K562 (cell line): ENCODE data around the gene MEGF11. TPM values are rescaled to one million over a fixed set of nuclear protein-coding genes. Genes with fewer than 3 reads are reported as not detected.

Source experiments
- ERF ChIP-seq: fragments of 450-650 bp; formaldehyde crosslinking; IDR thresholded peaks from 2 replicates; pipeline ENCODE4 v1.4.0; 2020; ENCODE audit warnings: mild to moderate bottlenecking, mixed read lengths
- HIVEP1 ChIP-seq: fragments of 250-450 bp; sonication (Bioruptor Pico); IDR thresholded peaks from 2 replicates; pipeline ENCODE4 v1.4.0; 2020; ENCODE audit warnings: mild to moderate bottlenecking
- IRF2 ChIP-seq: sonication (generic); formaldehyde crosslinking; IDR thresholded peaks from 2 replicates; pipeline ENCODE4 v1.8.1; 2022; ENCODE audit warnings: mild to moderate bottlenecking, missing genetic modification reagents
- JUNB ChIP-seq: fragments of 450-650 bp; formaldehyde crosslinking; conservative IDR thresholded peaks from 2 replicates; pipeline ENCODE4 v1.4.0; 2020; ENCODE audit warnings: mild to moderate bottlenecking
- KLF6 ChIP-seq: fragments of 250-450 bp; sonication (Bioruptor Pico); IDR thresholded peaks from 2 replicates; pipeline ENCODE4 v1.4.0; 2020; ENCODE audit warnings: mild to moderate bottlenecking, moderate library complexity, borderline replicate concordance
- MEF2D ChIP-seq: conservative IDR thresholded peaks from 2 replicates; pipeline ENCODE4 v1.6.1; 2016; ENCODE audit warnings: low read depth, missing genetic modification characterization, missing compliant biosample characterization
- MYBL2 ChIP-seq, 2 experiments: fragments of 450-650 bp in 1 of 2; sonication (generic) in 1 of 2; formaldehyde crosslinking in 1 of 2; IDR thresholded peaks; 2 replicates each; pipeline versions ENCODE4 v1.6.1 to v1.8.1; 2017 to 2022; ENCODE audit warnings: borderline replicate concordance in 1 of 2, inconsistent platforms in 1 of 2, low read depth in 1 of 2, mild to moderate bottlenecking in 1 of 2, missing genetic modification reagents in 1 of 2, moderate library complexity in 1 of 2
- NCOA4 ChIP-seq: fragments of 450-650 bp; IDR thresholded peaks from 2 replicates; pipeline ENCODE4 v1.6.1; 2018; ENCODE audit warnings: mild to moderate bottlenecking; ENCODE audit not compliant: partially characterized antibody
- NONO ChIP-seq, 2 experiments: fragments of 200-400 bp in 1 of 2; fragments of 450-650 bp in 1 of 2; formaldehyde crosslinking in 1 of 2; IDR thresholded peaks; 2 replicates each; pipeline ENCODE4 v1.6.1; 2017; ENCODE audit warnings: low read depth in 2 of 2, mild to moderate bottlenecking in 2 of 2, moderate library complexity in 2 of 2, low read length in 1 of 2
- RAD51 ChIP-seq: fragments of 450-650 bp; IDR thresholded peaks from 2 replicates; pipeline ENCODE4 v1.7.1; 2016; ENCODE audit warnings: low read depth, mild to moderate bottlenecking, borderline replicate concordance
- RBM25 ChIP-seq: fragments of 200-400 bp; formaldehyde crosslinking; IDR thresholded peaks from 2 replicates; pipeline ENCODE4 v1.6.1; 2018; ENCODE audit warnings: low read length, low read depth, moderate library complexity; ENCODE audit not compliant: severe bottlenecking
- RBM39 ChIP-seq: fragments of 200-400 bp; formaldehyde crosslinking; optimal IDR thresholded peaks from 2 replicates; pipeline ENCODE3; 2018; ENCODE audit warnings: low read depth, low read length
- SFPQ ChIP-seq: fragments of 200-400 bp; formaldehyde crosslinking; IDR thresholded peaks from 2 replicates; pipeline ENCODE4 v1.6.1; 2017; ENCODE audit warnings: mild to moderate bottlenecking, low read depth, low read length, moderate library complexity
- SMAD3 ChIP-seq: fragments of 450-650 bp; formaldehyde crosslinking; conservative IDR thresholded peaks from 2 replicates; pipeline ENCODE4 v1.4.0; 2020; ENCODE audit warnings: mild to moderate bottlenecking
- YY1 ChIP-seq, 3 experiments: IDR thresholded peaks; 2 replicates each; pipeline ENCODE4 v1.6.1; 2011; ENCODE audit warnings: low read length in 2 of 3, mild to moderate bottlenecking in 2 of 3, moderate library complexity in 2 of 3, borderline replicate concordance in 1 of 3, control low read depth in 1 of 3, low read depth in 1 of 3; ENCODE audit not compliant: insufficient read depth in 3 of 3, insufficient replicate concordance in 2 of 3, control insufficient read depth in 1 of 3, insufficient read length in 1 of 3; ENCODE audit errors: extremely low read depth in 1 of 3
- ZNF445 ChIP-seq: fragments of 250-450 bp; sonication (Bioruptor Pico); IDR thresholded peaks from 2 replicates; pipeline ENCODE4 v1.4.0; 2020; ENCODE audit warnings: low read depth, mild to moderate bottlenecking, moderate library complexity
- ZNF696 ChIP-seq: fragments of 250-450 bp; sonication (Bioruptor Pico); conservative IDR thresholded peaks from 2 replicates; pipeline ENCODE4 v1.4.0; 2020; ENCODE audit warnings: mild to moderate bottlenecking, moderate library complexity
- polyA plus RNA-seq, 8 experiments: library from polyadenylated mRNA; depleted of rRNA in 4 of 8; stranded (reverse) in 5 of 8; unstranded in 3 of 8; fragments of >200 nt; fragmentation: Nextera tagmentation in 2 of 8; fragmentation: Illumina TruSeq in 1 of 8; extraction: Ambion mirVana in 2 of 8; extraction: Trizol in 1 of 8; gene quantifications; 2 replicates each; pipeline versions ENCODE4 v1.2.1 to v1.2.3, GENCODE V29; 2011 to 2014; ENCODE audit warnings: inconsistent platforms in 1 of 8, missing spikeins in 1 of 8
- total RNA-seq, 7 experiments: library from RNA; depleted of rRNA in 6 of 7; stranded (reverse); fragments of >200 nt in 6 of 7; fragmentation: Illumina TruSeq in 2 of 7; extraction: Trizol in 2 of 7; gene quantifications; 2 replicates each; pipeline versions ENCODE4 v1.2.1 to v1.2.3, GENCODE V29; 2011 to 2021; ENCODE audit warnings: low replicate concordance in 1 of 7
- TF ChIP-seq, protein P1 (sequence below): IDR thresholded peaks from 2 replicates; pipeline ENCODE4 v1.6.1; 2011; ENCODE audit not compliant: insufficient read length; ENCODE audit errors: extremely low read depth
- TF ChIP-seq, protein P2 (sequence below): fragments of 450-650 bp; IDR thresholded peaks from 2 replicates; pipeline ENCODE4 v1.6.1; 2017; ENCODE audit warnings: antibody characterized with exemption, mild to moderate bottlenecking

The MEGF11 gene
- total and polyA plus RNA-seq, 9 of the 15 experiments (the other 6 are each of a cell fraction or from before 2014, with no cell fraction given): 0.06 to 0.23 (median 0.20) TPM; not detected in 6

DNA sequence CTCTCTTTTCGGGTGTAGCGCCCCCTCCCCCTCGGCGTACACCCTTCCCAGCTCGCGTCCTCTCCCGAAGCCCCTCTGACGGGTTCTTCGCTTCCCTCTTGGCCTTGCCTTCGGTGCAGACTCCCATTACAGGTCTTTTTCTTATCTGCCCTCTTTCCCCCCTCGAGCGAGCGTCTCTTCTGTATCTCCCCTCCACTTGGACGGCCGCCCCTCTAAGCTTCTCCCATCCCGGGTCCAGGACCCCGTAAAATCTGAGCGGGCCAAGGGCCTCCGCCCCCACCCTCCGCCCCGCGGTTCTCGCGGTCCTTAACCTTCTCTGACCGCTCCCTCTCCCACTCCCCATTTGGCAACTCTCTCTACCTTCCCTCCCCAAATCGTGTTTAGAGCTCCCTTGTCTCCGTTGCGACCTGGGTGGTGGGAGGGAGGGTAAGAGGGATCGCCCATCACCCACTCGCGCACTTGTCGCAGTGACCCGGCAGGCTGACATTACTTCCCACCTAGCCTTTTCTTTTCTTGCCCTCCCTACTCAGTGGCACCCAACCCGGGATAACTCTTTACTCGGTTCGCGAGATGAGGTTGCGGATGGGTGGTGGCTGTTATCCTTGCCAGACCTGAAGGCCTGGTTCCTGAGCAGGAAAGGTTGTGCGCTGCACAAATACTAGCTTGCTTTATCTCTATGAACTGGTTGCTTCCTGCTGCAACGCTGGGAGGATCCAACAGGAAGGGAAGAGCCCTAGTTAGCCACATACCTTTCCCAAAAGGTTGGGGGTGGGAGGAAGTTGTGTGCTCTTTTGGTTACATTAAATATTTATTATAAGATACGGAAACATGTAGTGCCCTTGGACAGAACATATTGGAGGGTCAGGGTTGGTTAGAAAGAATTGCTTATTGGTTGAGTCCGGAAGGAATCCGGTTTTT is 383.3 kb downstream of the MEGF11 start (continued):
- TF ChIP-seq YY1 (IDR thresholded peaks at IDR 0.05; ENCODE audit: borderline replicate concordance in 1 of 3, control insufficient read depth in 1 of 3, extremely low read depth in 1 of 3, insufficient read depth in 3 of 3, insufficient read length in 1 of 3, insufficient replicate concordance in 2 of 3, low read depth in 1 of 3, low read length in 2 of 3): no peak
- no peak for TF ChIP-seq ZNF696
- TF ChIP-seq ZNF445 (CRISPR knock-in tag): no peak
- TF ChIP-seq NONO (IDR thresholded peaks at IDR 0.05; ENCODE audit: low read depth in 2 of 2, low read length in 1 of 2): no peak
- no peak for TF ChIP-seq IRF2 (CRISPR knock-in tag)
- no peak for TF ChIP-seq RBM25
- no peak for TF ChIP-seq SMAD3 (CRISPR knock-in tag)
- no peak for TF ChIP-seq MEF2D (tag)
- no peak for TF ChIP-seq MYBL2 (IDR thresholded peaks at IDR 0.05; ENCODE audit: low read depth)
- no peak for TF ChIP-seq MYBL2 (CRISPR knock-in tag; IDR thresholded peaks at IDR 0.05; ENCODE audit: borderline replicate concordance)
- TF ChIP-seq RAD51: no peak
- TF ChIP-seq, protein P1, sequence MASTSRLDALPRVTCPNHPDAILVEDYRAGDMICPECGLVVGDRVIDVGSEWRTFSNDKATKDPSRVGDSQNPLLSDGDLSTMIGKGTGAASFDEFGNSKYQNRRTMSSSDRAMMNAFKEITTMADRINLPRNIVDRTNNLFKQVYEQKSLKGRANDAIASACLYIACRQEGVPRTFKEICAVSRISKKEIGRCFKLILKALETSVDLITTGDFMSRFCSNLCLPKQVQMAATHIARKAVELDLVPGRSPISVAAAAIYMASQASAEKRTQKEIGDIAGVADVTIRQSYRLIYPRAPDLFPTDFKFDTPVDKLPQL: no peak
- no peak for TF ChIP-seq ERF (CRISPR knock-in tag)
- no peak for TF ChIP-seq RBM39
- TF ChIP-seq, protein P2, sequence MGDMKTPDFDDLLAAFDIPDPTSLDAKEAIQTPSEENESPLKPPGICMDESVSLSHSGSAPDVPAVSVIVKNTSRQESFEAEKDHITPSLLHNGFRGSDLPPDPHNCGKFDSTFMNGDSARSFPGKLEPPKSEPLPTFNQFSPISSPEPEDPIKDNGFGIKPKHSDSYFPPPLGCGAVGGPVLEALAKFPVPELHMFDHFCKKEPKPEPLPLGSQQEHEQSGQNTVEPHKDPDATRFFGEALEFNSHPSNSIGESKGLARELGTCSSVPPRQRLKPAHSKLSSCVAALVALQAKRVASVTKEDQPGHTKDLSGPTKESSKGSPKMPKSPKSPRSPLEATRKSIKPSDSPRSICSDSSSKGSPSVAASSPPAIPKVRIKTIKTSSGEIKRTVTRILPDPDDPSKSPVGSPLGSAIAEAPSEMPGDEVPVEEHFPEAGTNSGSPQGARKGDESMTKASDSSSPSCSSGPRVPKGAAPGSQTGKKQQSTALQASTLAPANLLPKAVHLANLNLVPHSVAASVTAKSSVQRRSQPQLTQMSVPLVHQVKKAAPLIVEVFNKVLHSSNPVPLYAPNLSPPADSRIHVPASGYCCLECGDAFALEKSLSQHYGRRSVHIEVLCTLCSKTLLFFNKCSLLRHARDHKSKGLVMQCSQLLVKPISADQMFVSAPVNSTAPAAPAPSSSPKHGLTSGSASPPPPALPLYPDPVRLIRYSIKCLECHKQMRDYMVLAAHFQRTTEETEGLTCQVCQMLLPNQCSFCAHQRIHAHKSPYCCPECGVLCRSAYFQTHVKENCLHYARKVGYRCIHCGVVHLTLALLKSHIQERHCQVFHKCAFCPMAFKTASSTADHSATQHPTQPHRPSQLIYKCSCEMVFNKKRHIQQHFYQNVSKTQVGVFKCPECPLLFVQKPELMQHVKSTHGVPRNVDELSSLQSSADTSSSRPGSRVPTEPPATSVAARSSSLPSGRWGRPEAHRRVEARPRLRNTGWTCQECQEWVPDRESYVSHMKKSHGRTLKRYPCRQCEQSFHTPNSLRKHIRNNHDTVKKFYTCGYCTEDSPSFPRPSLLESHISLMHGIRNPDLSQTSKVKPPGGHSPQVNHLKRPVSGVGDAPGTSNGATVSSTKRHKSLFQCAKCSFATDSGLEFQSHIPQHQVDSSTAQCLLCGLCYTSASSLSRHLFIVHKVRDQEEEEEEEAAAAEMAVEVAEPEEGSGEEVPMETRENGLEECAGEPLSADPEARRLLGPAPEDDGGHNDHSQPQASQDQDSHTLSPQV: no peak
- no peak for TF ChIP-seq KLF6 (CRISPR knock-in tag)
- no peak for TF ChIP-seq SFPQ
- no peak for TF ChIP-seq JUNB (CRISPR knock-in tag)
- TF ChIP-seq HIVEP1 (CRISPR knock-in tag): no peak
- TF ChIP-seq NCOA4: no peak
